IPS DF 6.9 (cell line): ENCODE results near the gene TTF2.
"Not testable (repeated sequence)": the region's sequence is repeated elsewhere in the genome, so short reads cannot be mapped to it uniquely, and the experiment has no call there.

Source experiments
- DNase-seq: peaks from one replicate; pipeline ENCODE4 v3.0.0-alpha.2; 2013; ENCODE audit warnings: low read depth, low spot score
- H3K27ac ChIP-seq: one replicate; pipeline ENCODE4 v1.5.1; 2013; ENCODE audit warnings: low read length, control low read depth
- H3K27me3 ChIP-seq: 2 replicates; pipeline ENCODE4 v1.6.1; 2013; ENCODE audit warnings: mild to moderate bottlenecking, low read length; ENCODE audit not compliant: control insufficient read depth, insufficient read depth
- H3K36me3 ChIP-seq: 2 replicates; pipeline ENCODE4 v1.6.1; 2013; ENCODE audit warnings: low read length; ENCODE audit not compliant: control insufficient read depth, insufficient read depth
- H3K4me1 ChIP-seq: 2 replicates; pipeline ENCODE4 v1.6.1; 2013; ENCODE audit warnings: low read length; ENCODE audit not compliant: control insufficient read depth, insufficient read depth
- H3K4me3 ChIP-seq: 2 replicates; pipeline ENCODE4 v1.5.1; 2013; ENCODE audit warnings: mild to moderate bottlenecking, low read length
- H3K9me3 ChIP-seq: 2 replicates; pipeline ENCODE4 v1.6.1; 2013; ENCODE audit warnings: low read length, inconsistent platforms; ENCODE audit not compliant: control insufficient read depth, insufficient read depth
- WGBS: extraction: QIAGEN DNeasy Blood & Tissue Kit; methylation state at CpG from one replicate; pipeline ENCODE4 v1.1.7; 2013; ENCODE audit warnings: mixed read lengths, missing lambda C conversion rate; ENCODE audit not compliant: insufficient read length, insufficient coverage; 5-methylcytosine and 5-hydroxymethylcytosine counted together

TTF2 gene

GRCh38 chr1:117101858-117102257 is 41.7 kb downstream of the TTF2 start:
- H3K36me3 ChIP-seq, result peaks cover 18% of the 10 kb centered on the region; the same call in 1 of the 2 replicates
- not testable (repeated sequence) for H3K27ac ChIP-seq, H3K9me3 ChIP-seq, H3K27me3 ChIP-seq, H3K4me1 ChIP-seq, H3K4me3 ChIP-seq, DNase-seq
- no CpG with 5 or more reads among the region's 3 CpGs for WGBS

- H3K27me3 ChIP-seq, result no peaks in the 10 kb centered on the region
- no peaks in the 10 kb centered on the region for H3K9me3 ChIP-seq
- WGBS, result no CpG with 5 or more reads among the region's 3 CpGs
- H3K36me3 ChIP-seq, result peaks cover 10% of the 10 kb centered on the region; the same call in 1 of the 2 replicates
- H3K4me1 ChIP-seq, result no peaks in the 10 kb centered on the region
- H3K4me3 ChIP-seq, result no peak overlapping the region
- H3K27ac ChIP-seq, result no peak overlapping the region
- DNase-seq, result no peak
These were observed 44.9 kb downstream of the TTF2 start for GRCh38 chr1:117104986-117105385.

DNA sequence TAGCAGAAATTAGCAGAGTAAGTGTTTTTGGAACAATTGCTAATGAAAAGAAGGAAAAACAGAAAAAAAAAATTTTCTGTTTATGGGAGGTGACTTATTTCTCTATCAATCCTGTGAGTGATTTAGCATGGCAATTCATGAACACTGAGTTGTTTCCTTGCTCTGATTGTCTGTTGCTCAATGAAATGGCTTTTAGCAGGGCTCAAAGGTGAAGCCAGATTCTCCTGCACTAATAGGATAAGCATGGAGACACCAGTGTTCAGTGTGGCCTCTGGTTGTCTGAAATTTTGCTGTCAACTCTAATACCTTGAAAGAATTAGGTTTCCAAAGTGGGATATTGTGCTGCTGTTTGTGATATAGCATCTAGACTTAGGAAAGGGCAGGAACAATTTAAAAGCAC is 45.6 kb downstream of the TTF2 start:
- H3K4me3 ChIP-seq, result no peak overlapping the region
- no peak for DNase-seq
- no peaks in the 10 kb centered on the region for H3K4me1 ChIP-seq
- peaks cover 5% of the 10 kb centered on the region; the same call in 1 of the 2 replicates for H3K36me3 ChIP-seq
- H3K9me3 ChIP-seq, result no peaks in the 10 kb centered on the region
- H3K27ac ChIP-seq, result no peak overlapping the region
- H3K27me3 ChIP-seq, result no peaks in the 10 kb centered on the region

- H3K36me3 ChIP-seq, result peaks cover 5% of the 10 kb centered on the region; the same call in 1 of the 2 replicates
- DNase-seq, result no peak
- H3K27me3 ChIP-seq, result no peaks in the 10 kb centered on the region
- WGBS, result no CpG with 5 or more reads among the region's 2 CpGs
- no peaks in the 10 kb centered on the region for H3K4me1 ChIP-seq
- H3K4me3 ChIP-seq, result no peak overlapping the region
- no peaks in the 10 kb centered on the region for H3K9me3 ChIP-seq
- no peak overlapping the region for H3K27ac ChIP-seq
These were observed 46.4 kb downstream of the TTF2 start for GRCh38 chr1:117106478-117106877.

DNA sequence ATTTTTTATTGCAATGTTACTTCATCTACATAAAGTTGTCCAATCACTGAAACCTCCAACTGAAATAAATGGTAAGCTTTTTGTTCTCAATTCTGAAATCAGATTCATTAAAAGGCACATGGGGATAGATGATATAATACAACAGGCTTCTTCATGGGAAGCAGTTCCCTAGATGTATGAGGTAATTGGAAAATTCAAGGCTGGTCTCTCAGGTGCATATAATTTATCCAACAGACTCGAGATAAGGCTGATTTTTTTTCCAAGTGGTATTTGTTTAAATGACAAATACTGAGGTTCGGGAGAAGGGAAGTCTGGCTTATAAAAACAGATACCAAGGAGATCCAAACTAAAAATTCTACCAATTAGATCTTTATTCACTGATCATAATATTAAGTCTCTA is 47.2 kb downstream of the TTF2 start:
- Histone ChIP-seq H3K4me3 (no peak overlapping the region), H3K27ac (no peak overlapping the region), H3K36me3 (peaks cover 5% of the 10 kb centered on the region; the same call in 1 of the 2 replicates), H3K9me3 (no peaks in the 10 kb centered on the region), H3K27me3 (no peaks in the 10 kb centered on the region), H3K4me1 (peaks cover 2% of the 10 kb centered on the region; the same call in 1 of the 2 replicates)
- WGBS, result no CpG with 5 or more reads among the region's 2 CpGs
- DNase-seq, result no peak

- Histone ChIP-seq H3K36me3 (peaks cover 10% of the 10 kb centered on the region; the same call in 1 of the 2 replicates), H3K9me3 (no peaks in the 10 kb centered on the region), H3K4me3 (no peak overlapping the region), H3K27me3 (no peaks in the 10 kb centered on the region), H3K4me1 (peaks cover 2% of the 10 kb centered on the region; the same call in 1 of the 2 replicates), H3K27ac (no peak overlapping the region)
- no peak for DNase-seq
- WGBS, result no CpG with 5 or more reads among the region's 2 CpGs
These were observed 50.6 kb downstream of the TTF2 start for GRCh38 chr1:117110774-117111173.

- Histone ChIP-seq H3K4me3 (no peak overlapping the region), H3K36me3 (peaks cover 10% of the 10 kb centered on the region; the same call in 1 of the 2 replicates), H3K27ac (no peak overlapping the region), H3K9me3 (no peaks in the 10 kb centered on the region), H3K4me1 (peaks cover 2% of the 10 kb centered on the region; the same call in 1 of the 2 replicates), H3K27me3 (no peaks in the 10 kb centered on the region)
- WGBS, result no CpG with 5 or more reads among the region's 7 CpGs
- no peak for DNase-seq
These were observed 52.1 kb downstream of the TTF2 start for GRCh38 chr1:117112047-117112717.

- Histone ChIP-seq H3K9me3 (no peaks in the 10 kb centered on the region), H3K27me3 (no peaks in the 10 kb centered on the region), H3K27ac (no peak overlapping the region), H3K36me3 (peaks cover 11% of the 10 kb centered on the region; the same call in 1 of the 2 replicates), H3K4me3 (no peak overlapping the region), H3K4me1 (peaks cover 2% of the 10 kb centered on the region; the same call in 1 of the 2 replicates)
- WGBS, result no CpG with 5 or more reads among the region's 11 CpGs
- DNase-seq, result no peak
These were observed 53.1 kb downstream of the TTF2 start for GRCh38 chr1:117113199-117113598.

GRCh38 chr1:117114877-117115276 is 54.8 kb downstream of the TTF2 start:
- no peak for DNase-seq
- Histone ChIP-seq H3K9me3 (no peaks in the 10 kb centered on the region), H3K4me3 (no peak overlapping the region), H3K27me3 (no peaks in the 10 kb centered on the region), H3K4me1 (peaks cover 2% of the 10 kb centered on the region; the same call in 1 of the 2 replicates), H3K36me3 (peaks cover 13% of the 10 kb centered on the region; the same call in 1 of the 2 replicates), H3K27ac (no peak overlapping the region)
- no CpG with 5 or more reads among the region's 2 CpGs for WGBS

- H3K4me1 ChIP-seq, result peaks cover 6% of the 10 kb centered on the region
- no peaks in the 10 kb centered on the region for H3K9me3 ChIP-seq
- no peaks in the 10 kb centered on the region for H3K27me3 ChIP-seq
- H3K4me3 ChIP-seq, result no peak overlapping the region
- H3K36me3 ChIP-seq, result peaks cover 13% of the 10 kb centered on the region; the same call in 1 of the 2 replicates
- no peak overlapping the region for H3K27ac ChIP-seq
- no CpG with 5 or more reads among the region's 13 CpGs for WGBS
- DNase-seq, result no peak
These were observed 56.1 kb downstream of the TTF2 start for GRCh38 chr1:117116090-117116783.
